Sciatic nerve (tissue), 2 donors: ENCODE results near the gene THNSL1. TPM values are rescaled to one million over a fixed set of nuclear protein-coding genes. Genes with fewer than 3 reads are reported as not detected.
"Not testable (repeated sequence)": the region's sequence is repeated elsewhere in the genome, so short reads cannot be mapped to it uniquely, and the experiment has no call there.

Experiments used
- ATAC-seq: fragments of 200-7000 bp; cut with Tn5 transposase; one replicate; pipeline ENCODE4 v1.9.1; 2020; ENCODE audit warnings: mild to moderate bottlenecking, moderate library complexity
- DNase-seq: peaks from one replicate; pipeline ENCODE4 v3.0.0-alpha.2; 2020; ENCODE audit warnings: low spot score
- intact Hi-C: fragments of 100-400 bp; cut with DNase I; formaldehyde crosslinking; loops from one replicate; pipeline ENCODE4 v1.14.2; 2022
- total RNA-seq: library from RNA; stranded (reverse); fragmentation: NEBNext Ultra II Directional; extraction: Animal tissue kit (Norgen Biotek cat#: 25700); gene quantifications from one replicate; pipeline ENCODE4 v1.2.1, GENCODE V29; 2021
- donor health status: DM: no; HTN: no; CAD: no.
- donor health status: DM: no; HTN: no; CAD: no.

Gene THNSL1
- total RNA-seq, 1 donor from 2014 or later: 3.0 TPM

- no peak for DNase-seq
- intact Hi-C loops: no loop called here
- no peak for ATAC-seq
Observed at GRCh38 chr10:24992512-24993133, 23.8 kb upstream of the THNSL1 start.

GRCh38 chr10:24993237-24993958, 23.0 kb upstream of the THNSL1 start:
- ATAC-seq: no peak
- no peak for DNase-seq
- intact Hi-C loops: no loop called here

GRCh38 chr10:24995072-24995471, 21.3 kb upstream of the THNSL1 start:
- no peak for DNase-seq
- intact Hi-C loops: no loop called here
- ATAC-seq: no peak

GRCh38 chr10:24998044-24998443, 18.4 kb upstream of the THNSL1 start:
- ATAC-seq (no peak), DNase-seq (no peak)
- intact Hi-C loops: no loop called here

- intact Hi-C loops, ATAC-seq, DNase-seq: not testable (repeated sequence)
Observed at GRCh38 chr10:25011591-25011990, 4.8 kb upstream of the THNSL1 start.

GRCh38 chr10:25014579-25014978, 1.8 kb upstream of the THNSL1 start:
- no peak for ATAC-seq
- DNase-seq: no peak
- intact Hi-C loops: no loop called here

GRCh38 chr10:25015828-25016375, 510 bp upstream of the THNSL1 start, which contains the start of gene ENKUR:
Gene ENKUR (minus strand): TSS chr10:25016158. CDS start chr10:25015936, 222 bp downstream.
- intact Hi-C loops: no loop called here
- ATAC-seq: peak; percentile 81

GRCh38 chr10:25017154-25017590, 760 bp downstream of the THNSL1 start:
- no peak for ATAC-seq
- DNase-seq: no peak
- intact Hi-C loops: no loop called here

More at GRCh38 chr10:25015828-25016375, 510 bp upstream of the THNSL1 start, which contains the start of gene ENKUR:
- DNase-seq: peak; percentile 96

GRCh38 chr10:25017661-25018060, 1.2 kb downstream of the THNSL1 start:
- intact Hi-C loops: no loop called here
- ATAC-seq: no peak
- no peak for DNase-seq

- DNase-seq (no peak), ATAC-seq (no peak)
- intact Hi-C loops: no loop called here
Observed at GRCh38 chr10:25018703-25019102, 2.3 kb downstream of the THNSL1 start.

GRCh38 chr10:25023278-25023677, 6.9 kb downstream of the THNSL1 start:
- DNase-seq: no peak
- ATAC-seq: no peak

GRCh38 chr10:25024528-25024927, 8.1 kb downstream of the THNSL1 start:
- intact Hi-C loops: no loop called here
- DNase-seq (no peak), ATAC-seq (peak; percentile 55)

More at GRCh38 chr10:25023278-25023677, 6.9 kb downstream of the THNSL1 start:
- intact Hi-C loops: no loop called here

- intact Hi-C loops: no loop called here
- no peak for ATAC-seq
- DNase-seq: no peak
Observed at GRCh38 chr10:25026463-25026862, 10.1 kb downstream of the THNSL1 start.

- no peak for ATAC-seq
- DNase-seq: no peak
- intact Hi-C loops: no loop called here
Observed at GRCh38 chr10:25028711-25029110, 12.3 kb downstream of the THNSL1 start.

- intact Hi-C loops: no loop called here
- ATAC-seq: no peak
Observed at GRCh38 chr10:25029519-25029918, 13.1 kb downstream of the THNSL1 start.

GRCh38 chr10:25036381-25036780, 20.0 kb downstream of the THNSL1 start:
- ATAC-seq (no peak), DNase-seq (no peak)
- intact Hi-C loops: no loop called here

More at GRCh38 chr10:25029519-25029918, 13.1 kb downstream of the THNSL1 start:
- DNase-seq: no peak

GRCh38 chr10:25038325-25038724, 21.9 kb downstream of the THNSL1 start:
- intact Hi-C loops: no loop called here
- no peak for DNase-seq
- ATAC-seq: no peak

- intact Hi-C loops: no loop called here
- DNase-seq (no peak), ATAC-seq (no peak)
Observed at GRCh38 chr10:25039531-25039930, 23.1 kb downstream of the THNSL1 start.

GRCh38 chr10:25046641-25047040, 30.2 kb downstream of the THNSL1 start:
- ATAC-seq (no peak), DNase-seq (no peak)
- intact Hi-C loops: no loop called here

- peak; percentile 38 for ATAC-seq
- no peak for DNase-seq
- intact Hi-C loops: no loop called here
Observed at GRCh38 chr10:25047088-25047487, 30.7 kb downstream of the THNSL1 start.
